Suprapubic skin (tissue), 4 donors: ENCODE results near the gene TBC1D22A. TPM values are rescaled to one million over a fixed set of nuclear protein-coding genes. Genes with fewer than 3 reads are reported as not detected.

ENCODE experiments used
- DNase-seq, 2 donors: peaks; one replicate each; pipeline ENCODE4 v3.0.0-alpha.2; 2019; ENCODE audit warnings: low spot score in 2 of 2
- H3K27ac ChIP-seq: fragments of 200-600 bp; sonication (generic); one replicate; pipeline ENCODE4 v1.5.1; 2019
- H3K27me3 ChIP-seq: fragments of 200-600 bp; sonication (generic); one replicate; pipeline ENCODE4 v1.5.1; 2019
- H3K36me3 ChIP-seq: fragments of 200-600 bp; sonication (generic); one replicate; pipeline ENCODE4 v1.5.1; 2019
- H3K4me1 ChIP-seq: fragments of 200-600 bp; sonication (generic); one replicate; pipeline ENCODE4 v1.5.1; 2019
- H3K4me3 ChIP-seq: fragments of 200-600 bp; sonication (generic); one replicate; pipeline ENCODE4 v1.5.1; 2019; ENCODE audit warnings: mild to moderate bottlenecking
- H3K9me3 ChIP-seq: fragments of 200-600 bp; sonication (generic); one replicate; pipeline ENCODE4 v1.5.1; 2019
- CTCF ChIP-seq, 2 donors: fragments of 200-600 bp in 1 of 2; fragments of 450-650 bp in 1 of 2; sonication (generic) in 1 of 2; IDR thresholded peaks; one replicate each; pipeline ENCODE4 v1.5.1; 2016 to 2019; ENCODE audit warnings: antibody characterized with exemption in 2 of 2, mild to moderate bottlenecking in 1 of 2, moderate library complexity in 1 of 2
- EP300 ChIP-seq: sonication (generic); formaldehyde crosslinking; IDR thresholded peaks from one replicate; pipeline ENCODE4 v1.6.1; 2017; ENCODE audit warnings: antibody characterized with exemption
- POLR2A ChIP-seq, 2 donors: fragments of 450-650 bp; IDR thresholded peaks; one replicate each; pipeline ENCODE4 v1.6.1; 2017; ENCODE audit warnings: antibody characterized with exemption in 2 of 2, mild to moderate bottlenecking in 2 of 2, moderate library complexity in 2 of 2
- POLR2AphosphoS5 ChIP-seq, 3 donors: sonication (generic); formaldehyde crosslinking; IDR thresholded peaks; one replicate each; pipeline ENCODE4 v1.6.1; 2017; ENCODE audit warnings: antibody characterized with exemption in 3 of 3
- WGBS: methylation state at CpG from one replicate; pipeline ENCODE4 v1.1.5; 2018; 5-methylcytosine and 5-hydroxymethylcytosine counted together
- total RNA-seq, 4 donors: library from RNA; depleted of rRNA; stranded (reverse); fragments of >200 nt; gene quantifications; one replicate each; pipeline ENCODE4 v1.1.0, GENCODE V29; 2016

Gene TBC1D22A
- total RNA-seq, 4 donors from 2014 or later, result 24.8 to 43.2 (median 35.4) TPM

- H3K4me1 ChIP-seq, result no peaks in the 10 kb centered on the region
- no peak overlapping the region for H3K4me3 ChIP-seq
- no peaks in the 10 kb centered on the region for H3K36me3 ChIP-seq
- H3K27ac ChIP-seq, result no peak overlapping the region
- H3K9me3 ChIP-seq, result no peaks in the 10 kb centered on the region
- TF ChIP-seq POLR2A (IDR thresholded peaks at IDR 0.05) (no peak), EP300 (no peak), POLR2AphosphoS5 (IDR thresholded peaks at IDR 0.05) (no peak), CTCF (IDR thresholded peaks at IDR 0.05) (no peak)
- no peaks in the 10 kb centered on the region for H3K27me3 ChIP-seq
- WGBS, result 78% methylated on average over 8 of the region's 13 CpGs
- peak; percentile 38 to 70 for DNase-seq
Measured at GRCh38 chr22:47209547-47210023, 447.1 kb downstream of the TBC1D22A start.

DNA sequence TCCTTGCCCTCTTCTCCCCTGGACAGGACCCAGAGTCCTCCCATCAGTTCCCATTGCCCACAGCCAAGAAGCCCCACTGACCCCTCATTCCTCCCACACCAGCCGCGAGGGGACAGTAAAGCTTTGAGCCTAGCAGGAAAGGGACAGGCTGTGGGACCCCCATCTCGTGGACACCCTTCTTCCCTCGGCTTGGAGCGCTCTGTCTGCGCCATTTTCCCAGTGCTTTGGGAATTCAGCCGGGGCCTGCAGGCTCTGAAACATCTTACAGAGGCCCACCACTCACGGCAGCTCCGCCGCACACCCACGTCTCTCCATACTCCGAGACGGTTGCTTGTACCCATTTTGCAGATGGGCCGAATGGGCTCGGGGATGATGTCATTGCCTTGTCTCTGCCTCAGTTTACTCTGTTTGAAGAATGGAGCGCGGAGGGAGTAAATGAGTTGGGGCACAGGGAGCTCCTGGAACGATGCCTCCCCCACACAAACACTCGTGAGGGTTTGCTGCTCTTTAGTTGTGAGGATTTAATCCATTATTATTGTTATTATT is 447.7 kb downstream of the TBC1D22A start:
- no peaks in the 10 kb centered on the region for H3K36me3 ChIP-seq
- no peaks in the 10 kb centered on the region for H3K9me3 ChIP-seq
- H3K4me1 ChIP-seq, result no peaks in the 10 kb centered on the region
- no peak for TF ChIP-seq POLR2A (IDR thresholded peaks at IDR 0.05)
- no peak for TF ChIP-seq CTCF (IDR thresholded peaks at IDR 0.05)
- TF ChIP-seq POLR2AphosphoS5 (IDR thresholded peaks at IDR 0.05), result no peak
- no peak for TF ChIP-seq EP300
- no peaks in the 10 kb centered on the region for H3K27me3 ChIP-seq
- WGBS, result 90% methylated on average over 19 of the region's 19 CpGs
- H3K27ac ChIP-seq, result no peak overlapping the region
- peak; percentile 31 to 53 for DNase-seq
- H3K4me3 ChIP-seq, result no peak overlapping the region

DNA sequence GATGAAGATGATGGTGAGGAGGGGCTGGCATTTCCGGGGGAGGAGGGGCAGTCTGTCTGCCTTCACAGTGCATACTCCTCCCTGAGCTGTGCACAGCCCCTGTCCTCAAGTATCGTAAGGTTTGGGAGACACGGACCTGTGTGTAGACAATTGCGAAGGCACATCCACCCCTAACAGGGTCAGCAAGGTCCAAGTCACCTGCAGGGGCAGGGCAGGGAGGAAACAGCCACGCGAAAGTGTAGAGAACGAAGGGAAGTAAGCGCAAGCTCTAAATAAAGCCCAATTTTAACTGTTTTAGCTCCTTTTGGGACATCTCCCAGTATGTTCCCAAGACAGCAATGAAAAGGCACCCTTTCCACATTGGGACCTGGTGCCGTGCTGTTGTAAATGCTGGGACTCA is 448.2 kb downstream of the TBC1D22A start:
- no peaks in the 10 kb centered on the region for H3K27me3 ChIP-seq
- H3K36me3 ChIP-seq, result no peaks in the 10 kb centered on the region
- TF ChIP-seq POLR2A (IDR thresholded peaks at IDR 0.05) (no peak), EP300 (no peak), CTCF (IDR thresholded peaks at IDR 0.05) (no peak), POLR2AphosphoS5 (IDR thresholded peaks at IDR 0.05) (no peak)
- DNase-seq, result peak; percentile 10 to 50
- WGBS, result 84% methylated on average over 9 of the region's 9 CpGs
- no peak overlapping the region for H3K27ac ChIP-seq
- H3K4me1 ChIP-seq, result no peaks in the 10 kb centered on the region
- no peaks in the 10 kb centered on the region for H3K9me3 ChIP-seq
- no peak overlapping the region for H3K4me3 ChIP-seq

- Histone ChIP-seq H3K27me3 (no peaks in the 10 kb centered on the region), H3K4me3 (no peak overlapping the region), H3K36me3 (no peaks in the 10 kb centered on the region), H3K4me1 (no peaks in the 10 kb centered on the region), H3K27ac (no peak overlapping the region), H3K9me3 (no peaks in the 10 kb centered on the region)
- 61% methylated on average over 15 of the region's 16 CpGs for WGBS
- peak; percentile 20 to 59 for DNase-seq
- TF ChIP-seq EP300 (no peak), CTCF (IDR thresholded peaks at IDR 0.05) (peak in 1 of 2 donors; percentile 74)
Measured at GRCh38 chr22:47213571-47214230, 451.3 kb downstream of the TBC1D22A start.

- peak in 1 of 2 donors; percentile 66 for DNase-seq
- 76% methylated on average over 5 of the region's 5 CpGs for WGBS
- no peak for TF ChIP-seq POLR2A (IDR thresholded peaks at IDR 0.05)
- TF ChIP-seq POLR2AphosphoS5 (IDR thresholded peaks at IDR 0.05), result no peak
- no peak for TF ChIP-seq CTCF (IDR thresholded peaks at IDR 0.05)
- no peak for TF ChIP-seq EP300
Measured at GRCh38 chr22:47215851-47216250, 453.4 kb downstream of the TBC1D22A start.

More at GRCh38 chr22:47215851-47216250, 453.4 kb downstream of the TBC1D22A start:
- no peaks in the 10 kb centered on the region for H3K9me3 ChIP-seq
- no peak overlapping the region for H3K4me3 ChIP-seq
- H3K27me3 ChIP-seq, result no peaks in the 10 kb centered on the region
- H3K4me1 ChIP-seq, result no peaks in the 10 kb centered on the region
- H3K27ac ChIP-seq, result no peak overlapping the region
- H3K36me3 ChIP-seq, result no peaks in the 10 kb centered on the region
